Memory B cell (primary cell): ENCODE measurements around the gene GPC6.

Source experiments
- ATAC-seq: fragments of 150-1000 bp; cut with Tn5 transposase; 2 replicates; pipeline ENCODE4 v1.10.0; 2021; ENCODE audit warnings: low read depth, mild to moderate bottlenecking, moderate library complexity
- DNase-seq, 2 donors: peaks; one replicate each; pipeline ENCODE4 v3.0.0; 2022; ENCODE audit warnings: low spot score in 2 of 2
- H3K27ac Mint-ChIP-seq: one replicate; pipeline ENCODE4 v1.8.0; 2022; ENCODE audit warnings: mild to moderate bottlenecking, moderate library complexity, mixed read lengths
- H3K27me3 Mint-ChIP-seq: one replicate; pipeline ENCODE4 v1.8.0; 2022; ENCODE audit warnings: mixed read lengths
- H3K36me3 Mint-ChIP-seq: one replicate; pipeline ENCODE4 v1.8.0; 2022; ENCODE audit warnings: mild to moderate bottlenecking, mixed read lengths
- H3K4me1 Mint-ChIP-seq: one replicate; pipeline ENCODE4 v1.8.0; 2022; ENCODE audit warnings: mixed read lengths
- H3K4me3 Mint-ChIP-seq: one replicate; pipeline ENCODE4 v1.8.0; 2022; ENCODE audit warnings: mild to moderate bottlenecking, moderate library complexity, mixed read lengths
- H3K9me3 Mint-ChIP-seq: one replicate; pipeline ENCODE4 v1.8.0; 2022; ENCODE audit warnings: mixed read lengths

GPC6 gene

GRCh38 chr13:93945621-93946020 lies 719.0 kb downstream of the GPC6 start:
- Mint-ChIP-seq H3K4me1 (no peaks in the 10 kb centered on the region), H3K4me3 (no peak overlapping the region), H3K27ac (no peak overlapping the region), H3K36me3 (no peaks in the 10 kb centered on the region), H3K9me3 (no peaks in the 10 kb centered on the region), H3K27me3 (no peaks in the 10 kb centered on the region)
- no peak for DNase-seq
- ATAC-seq: no peak

GRCh38 chr13:93946994-93947393 lies 720.4 kb downstream of the GPC6 start:
- Mint-ChIP-seq H3K9me3 (no peaks in the 10 kb centered on the region), H3K27ac (no peak overlapping the region), H3K36me3 (no peaks in the 10 kb centered on the region), H3K4me3 (no peak overlapping the region), H3K4me1 (no peaks in the 10 kb centered on the region), H3K27me3 (no peaks in the 10 kb centered on the region)
- ATAC-seq: no peak
- no peak for DNase-seq

GRCh38 chr13:93947651-93948050 lies 721.0 kb downstream of the GPC6 start:
- H3K27me3 Mint-ChIP-seq: no peaks in the 10 kb centered on the region
- no peaks in the 10 kb centered on the region for H3K9me3 Mint-ChIP-seq
- ATAC-seq (no peak), DNase-seq (no peak)
- H3K4me3 Mint-ChIP-seq: no peak overlapping the region
- no peaks in the 10 kb centered on the region for H3K4me1 Mint-ChIP-seq
- H3K27ac Mint-ChIP-seq: no peak overlapping the region
- H3K36me3 Mint-ChIP-seq: no peaks in the 10 kb centered on the region

- no peak overlapping the region for H3K4me3 Mint-ChIP-seq
- no peak for ATAC-seq
- DNase-seq: no peak
- no peaks in the 10 kb centered on the region for H3K4me1 Mint-ChIP-seq
- H3K9me3 Mint-ChIP-seq: peaks cover 2% of the 10 kb centered on the region
- H3K36me3 Mint-ChIP-seq: no peaks in the 10 kb centered on the region
- no peaks in the 10 kb centered on the region for H3K27me3 Mint-ChIP-seq
- no peak overlapping the region for H3K27ac Mint-ChIP-seq
These were observed 721.7 kb downstream of the GPC6 start for GRCh38 chr13:93948162-93948922.

- DNase-seq (no peak), ATAC-seq (no peak)
- no peaks in the 10 kb centered on the region for H3K36me3 Mint-ChIP-seq
- H3K27ac Mint-ChIP-seq: no peak overlapping the region
- no peak overlapping the region for H3K4me3 Mint-ChIP-seq
- no peaks in the 10 kb centered on the region for H3K27me3 Mint-ChIP-seq
- peaks cover 3% of the 10 kb centered on the region for H3K9me3 Mint-ChIP-seq
- no peaks in the 10 kb centered on the region for H3K4me1 Mint-ChIP-seq
These were observed 724.5 kb downstream of the GPC6 start for GRCh38 chr13:93951108-93951507.

GRCh38 chr13:93951951-93952350 lies 725.3 kb downstream of the GPC6 start:
- Mint-ChIP-seq H3K4me3 (no peak overlapping the region), H3K36me3 (no peaks in the 10 kb centered on the region), H3K27me3 (no peaks in the 10 kb centered on the region), H3K9me3 (peaks cover 3% of the 10 kb centered on the region), H3K4me1 (no peaks in the 10 kb centered on the region), H3K27ac (no peak overlapping the region)
- DNase-seq (no peak), ATAC-seq (no peak)

GRCh38 chr13:93953841-93954240 lies 727.2 kb downstream of the GPC6 start:
- no peak for ATAC-seq
- no peaks in the 10 kb centered on the region for H3K36me3 Mint-ChIP-seq
- no peak for DNase-seq
- no peaks in the 10 kb centered on the region for H3K27me3 Mint-ChIP-seq
- H3K4me1 Mint-ChIP-seq: no peaks in the 10 kb centered on the region
- no peak overlapping the region for H3K4me3 Mint-ChIP-seq
- H3K27ac Mint-ChIP-seq: no peak overlapping the region
- peaks cover 5% of the 10 kb centered on the region for H3K9me3 Mint-ChIP-seq

- H3K9me3 Mint-ChIP-seq: peaks cover 5% of the 10 kb centered on the region
- no peak overlapping the region for H3K27ac Mint-ChIP-seq
These were observed 729.3 kb downstream of the GPC6 start for GRCh38 chr13:93955904-93956303.

GRCh38 chr13:93956426-93956825 lies 729.8 kb downstream of the GPC6 start:
- DNase-seq (no peak), ATAC-seq (no peak)
- Mint-ChIP-seq H3K4me3 (no peak overlapping the region), H3K36me3 (no peaks in the 10 kb centered on the region), H3K9me3 (peaks cover 5% of the 10 kb centered on the region), H3K27ac (no peak overlapping the region), H3K27me3 (no peaks in the 10 kb centered on the region), H3K4me1 (no peaks in the 10 kb centered on the region)

More at GRCh38 chr13:93955904-93956303, 729.3 kb downstream of the GPC6 start:
- Mint-ChIP-seq H3K27me3 (no peaks in the 10 kb centered on the region), H3K4me1 (no peaks in the 10 kb centered on the region), H3K36me3 (no peaks in the 10 kb centered on the region), H3K4me3 (no peak overlapping the region)
- no peak for ATAC-seq
- DNase-seq: no peak

- no peak overlapping the region for H3K4me3 Mint-ChIP-seq
- no peaks in the 10 kb centered on the region for H3K36me3 Mint-ChIP-seq
- no peak for ATAC-seq
- peaks cover 5% of the 10 kb centered on the region for H3K9me3 Mint-ChIP-seq
- H3K27me3 Mint-ChIP-seq: no peaks in the 10 kb centered on the region
- no peak overlapping the region for H3K27ac Mint-ChIP-seq
- H3K4me1 Mint-ChIP-seq: no peaks in the 10 kb centered on the region
- no peak for DNase-seq
These were observed 730.8 kb downstream of the GPC6 start for GRCh38 chr13:93957371-93957770.

- no peaks in the 10 kb centered on the region for H3K36me3 Mint-ChIP-seq
- H3K27ac Mint-ChIP-seq: no peak overlapping the region
- H3K9me3 Mint-ChIP-seq: peaks cover 3% of the 10 kb centered on the region
- H3K27me3 Mint-ChIP-seq: no peaks in the 10 kb centered on the region
- no peak overlapping the region for H3K4me3 Mint-ChIP-seq
- no peaks in the 10 kb centered on the region for H3K4me1 Mint-ChIP-seq
- DNase-seq (no peak), ATAC-seq (no peak)
These were observed 733.4 kb downstream of the GPC6 start for GRCh38 chr13:93959796-93960533.

GRCh38 chr13:93963266-93964145 lies 736.9 kb downstream of the GPC6 start:
- no peak for DNase-seq
- Mint-ChIP-seq H3K27ac (no peak overlapping the region), H3K36me3 (no peaks in the 10 kb centered on the region), H3K9me3 (no peaks in the 10 kb centered on the region), H3K4me1 (no peaks in the 10 kb centered on the region), H3K27me3 (no peaks in the 10 kb centered on the region), H3K4me3 (no peak overlapping the region)
- no peak for ATAC-seq

GRCh38 chr13:93964146-93964512 lies 737.5 kb downstream of the GPC6 start:
- H3K9me3 Mint-ChIP-seq: no peaks in the 10 kb centered on the region

GRCh38 chr13:93965587-93965986 lies 739.0 kb downstream of the GPC6 start:
- Mint-ChIP-seq H3K27me3 (no peaks in the 10 kb centered on the region), H3K4me3 (no peak overlapping the region), H3K27ac (no peak overlapping the region), H3K9me3 (no peaks in the 10 kb centered on the region), H3K4me1 (no peaks in the 10 kb centered on the region), H3K36me3 (no peaks in the 10 kb centered on the region)
- DNase-seq: no peak
- ATAC-seq: no peak

More at GRCh38 chr13:93964146-93964512, 737.5 kb downstream of the GPC6 start:
- Mint-ChIP-seq H3K36me3 (no peaks in the 10 kb centered on the region), H3K27ac (no peak overlapping the region), H3K4me1 (no peaks in the 10 kb centered on the region), H3K4me3 (no peak overlapping the region), H3K27me3 (no peaks in the 10 kb centered on the region)
- no peak for DNase-seq
- no peak for ATAC-seq
